Measurements from ENCODE around the gene CEP72. TPM values are rescaled to one million over a fixed set of nuclear protein-coding genes. Genes with fewer than 3 reads are reported as not detected.

The CEP72 gene
- total and polyA plus RNA-seq, 10 of the 15 experiments (the other 5 are each of a cell fraction or from before 2014, with no cell fraction given): 0.35 to 13.5 (median 8.3) TPM

- no peak overlapping the region for H2AFZ ChIP-seq (ENCODE audit: control insufficient read depth, low read depth, low read length)
- no peaks in the 10 kb centered on the region for H3K9me3 ChIP-seq (replicated peaks; ENCODE audit: control insufficient read depth, insufficient read depth, low read length)
- H4K20me1 ChIP-seq (ENCODE audit: control insufficient read depth, insufficient read depth): no peaks in the 10 kb centered on the region
- H3K36me3 ChIP-seq (ENCODE audit: control insufficient read depth in 2 of 2, insufficient read depth in 2 of 2, low read length in 1 of 2): peaks cover 6 to 19% of the 10 kb centered on the region in 2 experiments
- H3K4me2 ChIP-seq (ENCODE audit: control insufficient read depth, insufficient read depth): no peak overlapping the region
- SMC1A ChIA-PET (ENCODE audit: uncharacterized antibody, unreplicated experiment): no interaction called here
- H3K79me2 ChIP-seq (ENCODE audit: control insufficient read depth, insufficient read depth, low read length): peaks cover 8% of the 10 kb centered on the region
- RAD21 ChIA-PET (ENCODE audit: unreplicated experiment): no interaction called here
- DNase-seq (ENCODE audit: low read depth, low spot score) (no peak), ATAC-seq (no peak), FAIRE-seq (no peak)
- no peaks in the 10 kb centered on the region for H3K4me1 ChIP-seq (ENCODE audit: control insufficient read depth, insufficient read depth, low read length)
- POLR2A ChIA-PET: no interaction called here
- H3K27me3 ChIP-seq (replicated peaks in 1 of 2; ENCODE audit: control insufficient read depth in 2 of 2, insufficient read depth in 2 of 2, low read length in 1 of 2): no peaks in the 10 kb centered on the region
- TF ChIP-seq POLR2A (IDR thresholded peaks at IDR 0.05; ENCODE audit: low read depth, low read length): peak; percentile 13; the same call in 1 of the 2 replicates
- TF ChIP-seq CHD2 (IDR thresholded peaks at IDR 0.05; ENCODE audit: borderline replicate concordance, low read depth, low read length): no peak
- H3K4me3 ChIP-seq: no peak overlapping the region
- intact Hi-C loops (cut with micrococcal nuclease; ENCODE audit: unreplicated experiment) (loop anchor here (10.0 kb wide), 1 partner anchor 145 kb away; no protein-coding TSS in a partner anchor), in situ Hi-C loops (cut with MboI) (no loop called here)
- 97% methylated on average over 16 of the region's 16 CpGs for WGBS (ENCODE audit: insufficient coverage, insufficient replicate concordance, low lambda C conversion rate, missing lambda C conversion rate)
- BruUV-seq (replicated peaks): no TSS peak
- H3K27ac ChIP-seq (ENCODE audit: control insufficient read depth, insufficient read depth): no peak overlapping the region
- CTCF ChIA-PET: no interaction called here
- H3K9ac ChIP-seq (ENCODE audit: control insufficient read depth, insufficient read depth, low read length): no peak overlapping the region
Measured at GRCh38 chr5:619444-619843, 7.3 kb downstream of the CEP72 start.

- Histone ChIP-seq H3K4me1 (ENCODE audit: control insufficient read depth, insufficient read depth, low read length) (no peaks in the 10 kb centered on the region), H3K27me3 (replicated peaks in 1 of 2; ENCODE audit: control insufficient read depth in 2 of 2, insufficient read depth in 2 of 2, low read length in 1 of 2) (no peaks in the 10 kb centered on the region), H3K4me3 (no peak overlapping the region), H3K4me2 (ENCODE audit: control insufficient read depth, insufficient read depth) (no peak overlapping the region), H3K9me3 (replicated peaks; ENCODE audit: control insufficient read depth, insufficient read depth, low read length) (no peaks in the 10 kb centered on the region), H3K27ac (ENCODE audit: control insufficient read depth, insufficient read depth) (no peak overlapping the region), H3K79me2 (ENCODE audit: control insufficient read depth, insufficient read depth, low read length) (peaks cover 3% of the 10 kb centered on the region), H2AFZ (ENCODE audit: control insufficient read depth, low read depth, low read length) (no peak overlapping the region), H4K20me1 (ENCODE audit: control insufficient read depth, insufficient read depth) (no peaks in the 10 kb centered on the region), H3K9ac (ENCODE audit: control insufficient read depth, insufficient read depth, low read length) (no peak overlapping the region), H3K36me3 (ENCODE audit: control insufficient read depth in 2 of 2, insufficient read depth in 2 of 2, low read length in 1 of 2) (peaks cover 6 to 21% of the 10 kb centered on the region in 2 experiments)
- no peak for FAIRE-seq
- BruUV-seq (replicated peaks): no TSS peak
- CTCF ChIA-PET: no interaction called here
- RAD21 ChIA-PET (ENCODE audit: unreplicated experiment): no interaction called here
- intact Hi-C loops (cut with micrococcal nuclease; ENCODE audit: unreplicated experiment) (no loop called here), in situ Hi-C loops (cut with MboI) (no loop called here)
- 98% methylated on average over 20 of the region's 20 CpGs for WGBS (ENCODE audit: insufficient coverage, insufficient replicate concordance, low lambda C conversion rate, missing lambda C conversion rate)
- SMC1A ChIA-PET (ENCODE audit: uncharacterized antibody, unreplicated experiment): no interaction called here
- POLR2A ChIA-PET: no interaction called here
- ATAC-seq: no peak
- DNase-seq (ENCODE audit: low read depth, low spot score): no peak
- TF ChIP-seq POLR2A (IDR thresholded peaks at IDR 0.05; ENCODE audit: low read depth, low read length) (peak; percentile 22; the same call in 1 of the 2 replicates), SIN3A (IDR thresholded peaks at IDR 0.05; ENCODE audit: low read depth, low read length) (no peak), E2F8 (IDR thresholded peaks at IDR 0.05; ENCODE audit: low read depth, partially characterized antibody) (no peak), CBX5 (IDR thresholded peaks at IDR 0.05; ENCODE audit: low read depth) (no peak)
Measured at GRCh38 chr5:620152-620551, 8.0 kb downstream of the CEP72 start.

Measured in GM12878 (cell line).